HG03457 (cell line): ENCODE data around the gene OCLN.
A peak's percentile ranks its signal among the peaks of the same experiment; 100 is the strongest.
"Not testable (repeated sequence)": the region's sequence is repeated elsewhere in the genome, so short reads cannot be mapped to it uniquely, and the experiment has no call there.

Experiments used
- ATAC-seq: cut with Tn5 transposase; IDR thresholded peaks from one replicate; pipeline ENCODE4 v1.9.1; 2021; ENCODE audit warnings: moderate number of reproducible peaks; ENCODE audit not compliant: unreplicated experiment

The OCLN gene

GRCh38 chr5:69492391-69492922, at the start of gene OCLN:
TSS of gene OCLN (plus strand) at chr5:69492790. CDS start at chr5:69504245, 11,455 bp downstream.
- no peak for ATAC-seq

GRCh38 chr5:69444127-69444754, 48.3 kb upstream of the OCLN start:
- no peak for ATAC-seq

- ATAC-seq, result no peak
These were observed 43.1 kb upstream of the OCLN start for GRCh38 chr5:69449511-69449910.

- no peak for ATAC-seq
These were observed 42.5 kb upstream of the OCLN start for GRCh38 chr5:69450116-69450515.

GRCh38 chr5:69450527-69450926, 42.1 kb upstream of the OCLN start:
- not testable (repeated sequence) for ATAC-seq

- no peak for ATAC-seq
These were observed 40.5 kb upstream of the OCLN start for GRCh38 chr5:69451941-69452647.

- not testable (repeated sequence) for ATAC-seq
These were observed 39.1 kb upstream of the OCLN start for GRCh38 chr5:69453487-69453886.

- ATAC-seq, result no peak
These were observed 37.9 kb upstream of the OCLN start for GRCh38 chr5:69454460-69455249.

GRCh38 chr5:69455428-69455988, 37.1 kb upstream of the OCLN start:
- not testable (repeated sequence) for ATAC-seq

- no peak for ATAC-seq
These were observed 30.4 kb upstream of the OCLN start for GRCh38 chr5:69462170-69462569.

- not testable (repeated sequence) for ATAC-seq
These were observed 26.2 kb upstream of the OCLN start for GRCh38 chr5:69466375-69466774.

- ATAC-seq, result peak; percentile 92
These were observed 25.0 kb upstream of the OCLN start for GRCh38 chr5:69467442-69468225.

- ATAC-seq, result no peak
These were observed 24.0 kb upstream of the OCLN start for GRCh38 chr5:69468631-69469030.

- ATAC-seq, result not testable (repeated sequence)
These were observed 21.1 kb upstream of the OCLN start for GRCh38 chr5:69471516-69471915.

- not testable (repeated sequence) for ATAC-seq
These were observed 20.0 kb upstream of the OCLN start for GRCh38 chr5:69472535-69473143.

GRCh38 chr5:69477170-69477569, 15.4 kb upstream of the OCLN start:
- ATAC-seq, result no peak

GRCh38 chr5:69478296-69478695, 14.3 kb upstream of the OCLN start:
- not testable (repeated sequence) for ATAC-seq

- no peak for ATAC-seq
These were observed 7.7 kb upstream of the OCLN start for GRCh38 chr5:69484891-69485290.

- ATAC-seq, result no peak
These were observed 7.1 kb upstream of the OCLN start for GRCh38 chr5:69485471-69485870.

GRCh38 chr5:69489246-69489645, 3.3 kb upstream of the OCLN start:
- no peak for ATAC-seq
